ENCODE results near the gene G6PC2.

DNA sequence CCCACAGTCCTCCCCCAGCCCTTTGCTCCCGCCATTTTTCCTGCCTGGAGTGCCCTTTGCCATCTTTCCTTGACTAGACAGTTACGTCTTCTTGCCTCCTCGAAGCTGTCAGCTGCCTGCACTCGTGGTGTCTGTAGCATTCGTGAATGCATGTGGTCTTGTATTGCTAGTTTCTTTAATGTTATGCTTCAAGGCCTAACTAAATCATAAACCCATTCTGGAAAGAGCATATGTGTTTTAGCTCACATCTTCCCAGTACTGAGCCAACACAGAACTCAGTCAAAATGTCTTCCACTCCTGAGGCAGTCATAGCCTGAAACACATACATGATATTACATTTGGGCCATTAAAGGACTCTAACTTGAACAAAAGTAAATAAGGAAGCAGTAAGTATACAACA is 46.4 kb upstream of the G6PC2 start:
- TF ChIP-seq, protein P1, sequence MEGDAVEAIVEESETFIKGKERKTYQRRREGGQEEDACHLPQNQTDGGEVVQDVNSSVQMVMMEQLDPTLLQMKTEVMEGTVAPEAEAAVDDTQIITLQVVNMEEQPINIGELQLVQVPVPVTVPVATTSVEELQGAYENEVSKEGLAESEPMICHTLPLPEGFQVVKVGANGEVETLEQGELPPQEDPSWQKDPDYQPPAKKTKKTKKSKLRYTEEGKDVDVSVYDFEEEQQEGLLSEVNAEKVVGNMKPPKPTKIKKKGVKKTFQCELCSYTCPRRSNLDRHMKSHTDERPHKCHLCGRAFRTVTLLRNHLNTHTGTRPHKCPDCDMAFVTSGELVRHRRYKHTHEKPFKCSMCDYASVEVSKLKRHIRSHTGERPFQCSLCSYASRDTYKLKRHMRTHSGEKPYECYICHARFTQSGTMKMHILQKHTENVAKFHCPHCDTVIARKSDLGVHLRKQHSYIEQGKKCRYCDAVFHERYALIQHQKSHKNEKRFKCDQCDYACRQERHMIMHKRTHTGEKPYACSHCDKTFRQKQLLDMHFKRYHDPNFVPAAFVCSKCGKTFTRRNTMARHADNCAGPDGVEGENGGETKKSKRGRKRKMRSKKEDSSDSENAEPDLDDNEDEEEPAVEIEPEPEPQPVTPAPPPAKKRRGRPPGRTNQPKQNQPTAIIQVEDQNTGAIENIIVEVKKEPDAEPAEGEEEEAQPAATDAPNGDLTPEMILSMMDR (IDR thresholded peaks at IDR 0.05; ENCODE audit: low read length) = no peak
- no peak for TF ChIP-seq EZH2 (IDR thresholded peaks at IDR 0.05; ENCODE audit: borderline replicate concordance, low read length)

Data from OCI-LY1 (cell line).